ENCODE measurements around the gene PER3. TPM values are rescaled to one million over a fixed set of nuclear protein-coding genes. Genes with fewer than 3 reads are reported as not detected.

Gene PER3
- total RNA-seq, 4 donors from 2014 or later: 9.2 to 46.0 (median 19.1) TPM

DNA sequence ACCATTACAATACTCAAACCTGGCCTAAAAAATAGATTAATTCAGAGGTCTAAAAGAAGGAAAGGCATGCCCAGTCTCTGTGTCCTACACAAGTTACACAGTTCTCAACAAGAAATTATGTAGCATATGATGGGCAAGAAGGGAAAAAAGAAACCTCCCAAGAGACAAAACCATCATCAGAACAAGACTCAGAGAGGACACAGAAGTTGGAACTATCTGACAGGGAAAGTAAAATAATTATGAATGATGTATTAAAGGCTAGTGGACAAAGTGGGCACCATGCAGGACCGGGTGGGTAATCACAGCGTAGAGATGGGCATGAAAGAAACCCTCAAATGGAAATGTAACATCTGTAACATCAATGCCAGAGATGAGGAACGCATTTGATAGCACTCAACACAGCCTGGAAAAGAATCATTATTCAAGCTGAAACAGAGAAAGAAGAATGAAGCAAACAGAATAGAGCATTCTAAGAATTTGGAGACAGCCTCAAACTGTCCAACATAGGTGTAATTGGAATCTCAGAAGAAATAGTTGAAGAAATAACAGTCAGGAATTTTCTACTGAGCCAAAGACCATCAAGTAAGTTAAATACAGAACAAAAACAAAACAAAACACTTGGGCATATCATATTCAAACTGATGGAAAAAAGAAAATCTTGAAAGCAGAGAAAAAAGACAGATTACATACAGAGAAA lies 29.7 kb downstream of the PER3 start:
- 97% methylated on average over 3 of the region's 3 CpGs for WGBS
- Histone ChIP-seq H3K36me3 (peaks cover 73% of the 10 kb centered on the region), H3K27ac (no peak overlapping the region), H3K4me1 (no peaks in the 10 kb centered on the region), H3K27me3 (no peaks in the 10 kb centered on the region), H3K4me3 (no peak overlapping the region), H3K9me3 (peaks cover 9% of the 10 kb centered on the region)
- TF ChIP-seq EP300 (IDR thresholded peaks at IDR 0.05) (no peak), POLR2A (IDR thresholded peaks at IDR 0.05) (no peak), POLR2AphosphoS5 (IDR thresholded peaks at IDR 0.05) (no peak)
- TF ChIP-seq, protein P1, sequence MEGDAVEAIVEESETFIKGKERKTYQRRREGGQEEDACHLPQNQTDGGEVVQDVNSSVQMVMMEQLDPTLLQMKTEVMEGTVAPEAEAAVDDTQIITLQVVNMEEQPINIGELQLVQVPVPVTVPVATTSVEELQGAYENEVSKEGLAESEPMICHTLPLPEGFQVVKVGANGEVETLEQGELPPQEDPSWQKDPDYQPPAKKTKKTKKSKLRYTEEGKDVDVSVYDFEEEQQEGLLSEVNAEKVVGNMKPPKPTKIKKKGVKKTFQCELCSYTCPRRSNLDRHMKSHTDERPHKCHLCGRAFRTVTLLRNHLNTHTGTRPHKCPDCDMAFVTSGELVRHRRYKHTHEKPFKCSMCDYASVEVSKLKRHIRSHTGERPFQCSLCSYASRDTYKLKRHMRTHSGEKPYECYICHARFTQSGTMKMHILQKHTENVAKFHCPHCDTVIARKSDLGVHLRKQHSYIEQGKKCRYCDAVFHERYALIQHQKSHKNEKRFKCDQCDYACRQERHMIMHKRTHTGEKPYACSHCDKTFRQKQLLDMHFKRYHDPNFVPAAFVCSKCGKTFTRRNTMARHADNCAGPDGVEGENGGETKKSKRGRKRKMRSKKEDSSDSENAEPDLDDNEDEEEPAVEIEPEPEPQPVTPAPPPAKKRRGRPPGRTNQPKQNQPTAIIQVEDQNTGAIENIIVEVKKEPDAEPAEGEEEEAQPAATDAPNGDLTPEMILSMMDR (IDR thresholded peaks at IDR 0.05): no peak
- DNase-seq (ENCODE audit: low spot score in 2 of 2): no peak

- Histone ChIP-seq H3K4me1 (no peaks in the 10 kb centered on the region), H3K36me3 (peaks cover 91% of the 10 kb centered on the region), H3K4me3 (no peak overlapping the region), H3K27ac (no peak overlapping the region), H3K9me3 (no peaks in the 10 kb centered on the region), H3K27me3 (no peaks in the 10 kb centered on the region)
- no peak for TF ChIP-seq EP300 (IDR thresholded peaks at IDR 0.05)
- TF ChIP-seq POLR2AphosphoS5 (IDR thresholded peaks at IDR 0.05): no peak
- TF ChIP-seq POLR2A (IDR thresholded peaks at IDR 0.05): no peak
- TF ChIP-seq, protein P1 (IDR thresholded peaks at IDR 0.05): no peak
- DNase-seq (ENCODE audit: low spot score in 2 of 2): no peak
- 83% methylated on average over 3 of the region's 3 CpGs for WGBS
These were observed 37.2 kb downstream of the PER3 start for GRCh38 chr1:7821282-7821681.

DNA sequence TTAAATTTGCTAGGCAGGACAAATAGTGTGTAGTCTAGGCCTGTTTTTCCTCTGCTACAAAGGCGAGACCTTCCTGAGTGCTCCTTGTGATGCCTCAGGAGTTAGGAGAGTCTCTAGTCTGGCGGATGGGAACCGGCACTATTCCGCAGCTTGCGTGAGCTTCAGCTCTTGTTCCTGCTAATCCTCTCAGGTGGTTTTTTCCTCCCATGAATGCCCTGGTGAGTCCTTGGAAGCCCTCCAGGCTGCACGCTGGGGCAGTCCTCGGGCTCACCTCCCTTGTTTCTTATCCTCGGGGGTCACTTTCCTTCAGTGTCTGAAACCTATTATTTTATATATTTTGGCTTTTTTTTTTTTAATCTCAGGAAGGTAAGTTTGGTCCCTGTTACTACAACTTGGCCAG lies 40.6 kb downstream of the PER3 start:
- Histone ChIP-seq H3K27me3 (no peaks in the 10 kb centered on the region), H3K27ac (no peak overlapping the region), H3K9me3 (no peaks in the 10 kb centered on the region), H3K4me1 (no peaks in the 10 kb centered on the region), H3K4me3 (no peak overlapping the region), H3K36me3 (peaks cover 99% of the 10 kb centered on the region)
- TF ChIP-seq POLR2A (IDR thresholded peaks at IDR 0.05) (no peak), POLR2AphosphoS5 (IDR thresholded peaks at IDR 0.05) (no peak), EP300 (IDR thresholded peaks at IDR 0.05) (no peak)
- TF ChIP-seq, protein P1 (IDR thresholded peaks at IDR 0.05): no peak
- WGBS: 92% methylated on average over 8 of the region's 8 CpGs
- no peak for DNase-seq (ENCODE audit: low spot score in 2 of 2)

GRCh38 chr1:7826363-7826762 lies 42.3 kb downstream of the PER3 start:
- Histone ChIP-seq H3K4me1 (no peaks in the 10 kb centered on the region), H3K36me3 (peaks cover 93% of the 10 kb centered on the region), H3K9me3 (no peaks in the 10 kb centered on the region), H3K27ac (no peak overlapping the region), H3K27me3 (no peaks in the 10 kb centered on the region), H3K4me3 (no peak overlapping the region)
- DNase-seq (ENCODE audit: low spot score in 2 of 2): no peak
- TF ChIP-seq EP300 (IDR thresholded peaks at IDR 0.05) (no peak), POLR2AphosphoS5 (IDR thresholded peaks at IDR 0.05) (no peak), POLR2A (IDR thresholded peaks at IDR 0.05) (no peak)
- TF ChIP-seq, protein P1 (IDR thresholded peaks at IDR 0.05): no peak
- 78% methylated on average over 7 of the region's 7 CpGs for WGBS

GRCh38 chr1:7827126-7827955 lies 43.2 kb downstream of the PER3 start:
- H3K36me3 ChIP-seq: peaks cover 86% of the 10 kb centered on the region
- H3K4me1 ChIP-seq: no peaks in the 10 kb centered on the region
- no peak for DNase-seq (ENCODE audit: low spot score in 2 of 2)
- no peaks in the 10 kb centered on the region for H3K9me3 ChIP-seq
- no peak overlapping the region for H3K27ac ChIP-seq
- no peaks in the 10 kb centered on the region for H3K27me3 ChIP-seq
- H3K4me3 ChIP-seq: peak overlapping the region; percentile 2
- WGBS: 81% methylated on average over 39 of the region's 39 CpGs
- TF ChIP-seq, protein P1 (IDR thresholded peaks at IDR 0.05): no peak
- no peak for TF ChIP-seq EP300 (IDR thresholded peaks at IDR 0.05)
- no peak for TF ChIP-seq POLR2A (IDR thresholded peaks at IDR 0.05)
- no peak for TF ChIP-seq POLR2AphosphoS5 (IDR thresholded peaks at IDR 0.05)
